Heart left ventricle (tissue), 16 donors: ENCODE data around the gene SOBP. TPM values are rescaled to one million over a fixed set of nuclear protein-coding genes. Genes with fewer than 3 reads are reported as not detected.
A peak's percentile ranks its signal among the peaks of the same experiment; 100 is the strongest.

Experiments
- ATAC-seq, 4 donors: fragments of 200-7000 bp; cut with Tn5 transposase; one replicate each; pipeline ENCODE4 v1.9.1; 2020 to 2022; ENCODE audit warnings: moderate library complexity in 4 of 4, mild to moderate bottlenecking in 3 of 4, moderate number of reproducible peaks in 1 of 4
- DNase-seq, 5 donors: peaks; one replicate each; pipeline ENCODE4 v3.0.0-alpha.2; 2020
- H3K27ac ChIP-seq, 12 donors: fragments of 200-600 bp; sonication (generic) in 4 of 12; one replicate each; pipeline versions ENCODE4 v1.5.0 to v1.8.0; 2016 to 2022; ENCODE audit warnings: mild to moderate bottlenecking in 2 of 12
- H3K27me3 ChIP-seq, 9 donors: fragments of 200-600 bp; sonication (generic) in 2 of 9; one replicate each; pipeline versions ENCODE4 v1.5.1 to v1.8.0; 2016 to 2022; ENCODE audit warnings: mild to moderate bottlenecking in 3 of 9
- H3K36me3 ChIP-seq, 9 donors: fragments of 200-600 bp; sonication (generic) in 2 of 9; one replicate each; pipeline versions ENCODE4 v1.5.0 to v1.8.0; 2018 to 2022; ENCODE audit warnings: mild to moderate bottlenecking in 2 of 9
- H3K4me1 ChIP-seq, 12 donors: fragments of 200-600 bp; sonication (generic) in 4 of 12; one replicate each; pipeline versions ENCODE4 v1.5.0 to v1.8.0; 2016 to 2022; ENCODE audit warnings: mild to moderate bottlenecking in 3 of 12
- H3K4me3 ChIP-seq, 12 donors: fragments of 200-600 bp; sonication (generic) in 4 of 12; one replicate each; pipeline versions ENCODE4 v1.5.0 to v1.8.0; 2017 to 2022; ENCODE audit warnings: mild to moderate bottlenecking in 9 of 12, moderate library complexity in 4 of 12
- H3K9me3 ChIP-seq, 12 donors: fragments of 200-600 bp; sonication (generic) in 4 of 12; one replicate each; pipeline versions ENCODE4 v1.5.0 to v1.8.0; 2016 to 2022; ENCODE audit warnings: mild to moderate bottlenecking in 1 of 12
- POLR2A ChIP-seq, 2 donors: fragments of 450-650 bp; IDR thresholded peaks; one replicate each; pipeline ENCODE4 v1.6.1; 2017; ENCODE audit warnings: antibody characterized with exemption in 2 of 2, mild to moderate bottlenecking in 2 of 2, moderate library complexity in 2 of 2
- WGBS, 4 donors: extraction: QIAGEN DNeasy Blood & Tissue Kit in 2 of 4; methylation state at CpG; one replicate each; pipeline versions ENCODE4 v1.1.5 to v1.1.7; 2013 to 2018; 5-methylcytosine and 5-hydroxymethylcytosine counted together
- intact Hi-C, 10 donors: fragments of 100-400 bp; cut with DNase I; formaldehyde crosslinking; loops; one replicate each; pipeline versions ENCODE4 v1.11.1 to v1.14.2; 2022
- polyA plus RNA-seq, 2 donors: library from polyadenylated mRNA; stranded (reverse); fragments of 200-250 nt; gene quantifications; one replicate each; pipeline ENCODE4 v1.2.3, GENCODE V29; 2013
- total RNA-seq, 9 donors: library from RNA; depleted of rRNA in 2 of 9; stranded (reverse); fragments of >200 nt in 2 of 9; fragmentation: NEBNext Ultra II Directional in 3 of 9; extraction: Animal tissue kit (Norgen Biotek cat#: 25700) in 3 of 9; gene quantifications; one replicate each; pipeline versions ENCODE4 v1.1.0 to v1.2.4, GENCODE V29; 2016 to 2023
- TF ChIP-seq, protein P1 (sequence below), 12 donors: fragments of 200-600 bp; sonication (generic) in 4 of 12; IDR thresholded peaks; one replicate each; pipeline versions ENCODE4 v1.5.0 to v1.8.0; 2018 to 2022; ENCODE audit warnings: antibody characterized with exemption in 12 of 12, mild to moderate bottlenecking in 5 of 12
- donor health status: ischemic (EF 13 %, LVEDD 7.1; RV severe dilation, severe dysfunction).
- donor health status: healthy with polysubstance abuse.
- donor health status: DM: no; HTN: yes; CAD: no.
- donor health status: DM: no; HTN: no; CAD: no.
- donor health status: ischemic (EF 25% LVEDD 6.9; RV normal size, moderate dysfunction).
- donor health status: ischemic (EF 25% LVEDD 5.7; RV mildly dilated, moderate dysfunction).
- donor health status: healthy.
- donor health status: DM: yes; HTN: yes; CAD: no.
- donor health status: ischemic (EF 35%, LVEDD 5.7; RV mildly dilated, moderate dysfunction).
- donor health status: nonischemic (EF 11% LVEDD 7.7; RV severe dilation, severe dysfunction).
- donor health status: DM: yes; HTN: yes; CAD: no.
- donor health status: PGD.
- donor health status: ischemic (EF 29% LVEDD 5.4; RV normal size, mild dysfunction).
- donor health status: nonischemic (EF 23%, LVEDD 6.1; RV moderate dilation, normal function).

Gene SOBP
- total and polyA plus RNA-seq, 11 donors: 10.6 to 24.9 (median 16.4) TPM

DNA sequence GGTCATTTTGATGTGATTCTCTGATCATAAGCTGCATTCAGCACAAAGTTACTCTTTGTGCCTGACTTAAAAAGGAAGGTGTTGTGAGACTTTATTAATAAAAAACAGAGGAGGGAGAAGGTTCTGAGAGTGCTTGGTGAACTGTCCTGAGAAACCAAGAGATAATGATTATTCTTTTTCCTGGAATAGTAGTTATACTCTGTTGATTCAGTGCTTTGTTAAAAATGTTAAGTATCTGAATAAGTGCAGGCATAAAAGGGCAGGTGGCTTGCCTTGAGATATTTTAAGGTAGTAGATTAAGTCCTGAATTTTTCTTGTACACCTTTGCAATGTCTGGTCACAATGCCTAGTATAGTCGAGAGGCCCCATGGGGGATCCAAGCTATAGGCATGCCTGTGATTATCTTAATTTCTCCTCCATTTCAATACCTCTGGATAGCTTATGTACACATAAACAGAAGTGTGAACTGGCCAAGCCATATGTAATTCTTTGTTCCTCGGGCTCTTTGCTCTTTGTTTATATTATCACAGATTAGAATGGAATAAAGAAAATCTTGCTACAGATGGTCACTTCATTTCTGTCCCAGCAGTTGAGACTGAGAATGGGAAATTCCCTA, 50.0 kb downstream of the SOBP start:
- no peak for DNase-seq
- Histone ChIP-seq H3K9me3 (no peaks in the 10 kb centered on the region), H3K27ac (no peak overlapping the region), H3K4me1 (peaks cover 0 to 57% (median 19%) of the 10 kb centered on the region in 12 donors), H3K27me3 (peaks cover 0 to 3% (median 0%) of the 10 kb centered on the region in 9 donors), H3K36me3 (peaks cover 0 to 6% (median 0%) of the 10 kb centered on the region in 9 donors), H3K4me3 (no peak overlapping the region)
- intact Hi-C loops: loop anchor here in 5 of 10 donors (5.0 kb wide), 2 partner anchors 43 to 48 kb away; partner anchors contain the start of gene SOBP (in 4 of the 5)
- no peak for ATAC-seq
- TF ChIP-seq, protein P1, sequence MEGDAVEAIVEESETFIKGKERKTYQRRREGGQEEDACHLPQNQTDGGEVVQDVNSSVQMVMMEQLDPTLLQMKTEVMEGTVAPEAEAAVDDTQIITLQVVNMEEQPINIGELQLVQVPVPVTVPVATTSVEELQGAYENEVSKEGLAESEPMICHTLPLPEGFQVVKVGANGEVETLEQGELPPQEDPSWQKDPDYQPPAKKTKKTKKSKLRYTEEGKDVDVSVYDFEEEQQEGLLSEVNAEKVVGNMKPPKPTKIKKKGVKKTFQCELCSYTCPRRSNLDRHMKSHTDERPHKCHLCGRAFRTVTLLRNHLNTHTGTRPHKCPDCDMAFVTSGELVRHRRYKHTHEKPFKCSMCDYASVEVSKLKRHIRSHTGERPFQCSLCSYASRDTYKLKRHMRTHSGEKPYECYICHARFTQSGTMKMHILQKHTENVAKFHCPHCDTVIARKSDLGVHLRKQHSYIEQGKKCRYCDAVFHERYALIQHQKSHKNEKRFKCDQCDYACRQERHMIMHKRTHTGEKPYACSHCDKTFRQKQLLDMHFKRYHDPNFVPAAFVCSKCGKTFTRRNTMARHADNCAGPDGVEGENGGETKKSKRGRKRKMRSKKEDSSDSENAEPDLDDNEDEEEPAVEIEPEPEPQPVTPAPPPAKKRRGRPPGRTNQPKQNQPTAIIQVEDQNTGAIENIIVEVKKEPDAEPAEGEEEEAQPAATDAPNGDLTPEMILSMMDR (IDR thresholded peaks at IDR 0.05): no peak
- TF ChIP-seq POLR2A (IDR thresholded peaks at IDR 0.05): no peak
- WGBS, 4 donors: 29 to 60% (median 34%) methylated on average over 2 of the region's 2 CpGs

DNA sequence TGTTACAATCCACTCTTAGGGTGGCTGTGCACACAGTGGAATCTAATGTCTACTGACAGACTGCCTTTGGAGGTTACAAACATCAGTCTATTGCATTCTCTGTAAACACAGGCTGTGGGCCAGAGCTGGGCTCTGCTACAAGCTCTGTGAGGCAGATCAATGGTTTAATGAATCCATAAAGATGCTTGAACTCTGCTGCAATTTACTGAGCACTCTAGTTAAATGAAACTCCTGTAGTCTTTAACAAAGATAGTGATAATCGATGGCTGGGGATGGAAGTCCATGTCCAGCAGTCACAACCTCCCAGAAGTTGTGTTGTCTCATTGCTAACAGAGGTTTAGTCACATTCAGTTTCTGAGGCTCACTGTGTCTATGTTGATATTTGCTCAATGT, 50.5 kb downstream of the SOBP start:
- Histone ChIP-seq H3K27me3 (peaks cover 0 to 3% (median 0%) of the 10 kb centered on the region in 9 donors), H3K9me3 (no peaks in the 10 kb centered on the region), H3K4me3 (no peak overlapping the region), H3K36me3 (peaks cover 0 to 6% (median 0%) of the 10 kb centered on the region in 9 donors), H3K4me1 (peaks cover 0 to 62% (median 21%) of the 10 kb centered on the region in 12 donors), H3K27ac (no peak overlapping the region)
- TF ChIP-seq, protein P1 (IDR thresholded peaks at IDR 0.05): no peak
- TF ChIP-seq POLR2A (IDR thresholded peaks at IDR 0.05): no peak
- DNase-seq: no peak
- WGBS, 4 donors: 54 to 81% (median 75%) methylated on average over 1 of the region's 1 CpG
- intact Hi-C loops: loop anchor here in 4 of 10 donors (5.0 kb wide), 1 partner anchor 48 kb away; the partner anchor contains the start of gene SOBP (in 4 of the 4)
- no peak for ATAC-seq

DNA sequence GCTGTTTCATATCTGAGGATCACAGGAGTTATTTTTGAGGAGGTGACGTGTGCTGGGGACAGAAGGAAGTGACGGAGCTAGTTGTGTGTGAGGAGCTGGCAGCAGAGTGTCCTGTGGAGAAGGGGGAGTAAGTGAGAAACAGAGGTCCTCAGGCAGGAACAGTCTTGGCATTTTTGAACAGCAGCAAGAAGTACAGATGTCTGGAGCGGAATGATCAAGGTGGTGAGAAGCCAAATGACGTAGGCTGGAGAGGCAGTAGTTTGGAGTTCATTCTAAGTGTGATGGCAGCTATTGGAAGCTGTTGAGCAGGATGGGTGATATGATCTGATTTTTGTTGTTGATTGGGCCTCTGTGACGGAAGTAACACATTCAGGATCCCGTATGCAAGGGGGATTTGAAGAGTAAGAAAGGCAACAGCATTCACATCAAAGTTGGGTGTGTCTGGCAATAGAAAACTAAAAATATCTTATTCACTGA, 52.3 kb downstream of the SOBP start:
- TF ChIP-seq, protein P1 (IDR thresholded peaks at IDR 0.05): no peak
- no peak for TF ChIP-seq POLR2A (IDR thresholded peaks at IDR 0.05)
- WGBS, 4 donors: 43 to 50% (median 46%) methylated on average over 6 of the region's 6 CpGs
- Histone ChIP-seq H3K4me1 (peaks cover 0 to 58% (median 22%) of the 10 kb centered on the region in 12 donors), H3K27me3 (peaks cover 0 to 3% (median 0%) of the 10 kb centered on the region in 9 donors), H3K36me3 (peaks cover 0 to 6% (median 0%) of the 10 kb centered on the region in 9 donors), H3K27ac (peak overlapping the region in 10 of 12 donors; percentile 27 to 89 (median 54)), H3K4me3 (peak overlapping the region in 6 of 12 donors; percentile 17 to 50 (median 21)), H3K9me3 (no peaks in the 10 kb centered on the region)
- intact Hi-C loops: loop anchor here in 4 of 10 donors (5.0 kb wide), 1 partner anchor 50 kb away; the partner anchor contains the start of gene SOBP (in 4 of the 4)
- DNase-seq: peak in 4 of 5 donors; percentile 32 to 63 (median 52)
- peak; percentile 72 to 90 (median 88) for ATAC-seq

DNA sequence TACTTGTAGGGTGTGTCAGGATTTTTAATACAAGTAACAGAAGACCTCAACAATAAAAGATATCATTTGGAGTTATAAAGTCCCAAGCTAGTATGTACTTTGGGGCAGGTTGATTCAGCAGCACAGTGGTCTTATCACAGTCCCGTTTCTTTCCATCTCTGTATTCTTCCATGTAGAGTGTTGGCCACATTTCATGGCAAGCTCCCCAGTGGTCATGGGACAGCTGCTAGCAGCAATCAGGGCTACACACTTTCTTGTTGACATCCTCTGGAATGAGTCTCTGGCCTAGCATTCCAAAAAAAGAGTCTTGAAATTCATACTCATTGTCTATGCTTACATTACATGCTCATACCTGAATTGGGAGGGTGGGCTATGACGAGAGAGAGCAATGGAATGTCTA, 53.2 kb downstream of the SOBP start:
- 35 to 50% (median 42%) methylated on average over 2 of the region's 2 CpGs for WGBS, 4 donors
- peak; percentile 49 to 82 (median 62) for ATAC-seq
- H3K9me3 ChIP-seq: no peaks in the 10 kb centered on the region

More for the DNA sequence above, 53.2 kb downstream of the SOBP start:
- TF ChIP-seq, protein P1 (IDR thresholded peaks at IDR 0.05): no peak
- no peak for TF ChIP-seq POLR2A (IDR thresholded peaks at IDR 0.05)
- H3K4me1 ChIP-seq: peaks cover 0 to 58% (median 22%) of the 10 kb centered on the region in 12 donors
- intact Hi-C loops: loop anchor here in 4 of 10 donors (5.0 kb wide), 1 partner anchor 51 kb away; the partner anchor contains the start of gene SOBP (in 4 of the 4)
- peaks cover 0 to 3% (median 0%) of the 10 kb centered on the region in 9 donors for H3K27me3 ChIP-seq
- H3K27ac ChIP-seq: peak overlapping the region in 11 of 12 donors; percentile 13 to 89 (median 48)
- DNase-seq: peak in 4 of 5 donors; percentile 31 to 69 (median 52)
- H3K4me3 ChIP-seq: peak overlapping the region in 2 of 12 donors; percentile 17 to 50
- H3K36me3 ChIP-seq: peaks cover 0 to 6% (median 0%) of the 10 kb centered on the region in 9 donors
